ENCODE data around the gene VWA8. TPM values are rescaled to one million over a fixed set of nuclear protein-coding genes. Genes with fewer than 3 reads are reported as not detected.

Gene VWA8
- total and polyA plus RNA-seq, 2 experiments from 2014 or later = 6.3 to 24.6 TPM

- Histone ChIP-seq H2AFZ (no peak overlapping the region), H3K27ac (ENCODE audit: low read depth) (no peak overlapping the region), H3K4me2 (no peak overlapping the region), H3F3A (replicated peaks; ENCODE audit: low read depth) (no peaks in the 10 kb centered on the region), H4K20me1 (replicated peaks; ENCODE audit: insufficient read depth) (no peaks in the 10 kb centered on the region), H3K4me1 (ENCODE audit: insufficient read depth) (no peaks in the 10 kb centered on the region; the same call in 1 of the 2 replicates), H3K9me2 (ENCODE audit: insufficient read depth) (peaks cover 7% of the 10 kb centered on the region; the same call in 1 of the 2 replicates), H3K27me3 (ENCODE audit: insufficient read depth) (no peaks in the 10 kb centered on the region), H3K4me3 (no peak overlapping the region), H3K36me3 (ENCODE audit: insufficient read depth) (no peaks in the 10 kb centered on the region), H3K79me2 (replicated peaks; ENCODE audit: insufficient read depth) (no peaks in the 10 kb centered on the region)
- DNase-seq (ENCODE audit: low spot score) (no peak), ATAC-seq (no peak)
- Mint-ChIP-seq H3K27me3 (ENCODE audit: insufficient read depth, low read depth, poor library complexity) (no peaks in the 10 kb centered on the region), H3K4me1 (no peaks in the 10 kb centered on the region; the same call in 2 of the 3 replicates), H3K4me3 (no peak overlapping the region), H3K9me3 (no peaks in the 10 kb centered on the region), H3K36me3 (ENCODE audit: low read depth) (no peaks in the 10 kb centered on the region), H3K27ac (no peak overlapping the region)
- TF ChIP-seq ZNF462 (CRISPR knock-in tag; IDR thresholded peaks at IDR 0.05) = no peak
- TF ChIP-seq CREB1 (CRISPR knock-in tag; IDR thresholded peaks at IDR 0.05; ENCODE audit: low read depth) = no peak
- TF ChIP-seq STAT1 (IDR thresholded peaks at IDR 0.05; ENCODE audit: unreplicated experiment) = no peak
- no peak for TF ChIP-seq EZH2 (IDR thresholded peaks at IDR 0.05; ENCODE audit: low read depth, unreplicated experiment)
- no peak for TF ChIP-seq ZNF114 (CRISPR knock-in tag; IDR thresholded peaks at IDR 0.05)
- no peak for TF ChIP-seq REST (IDR thresholded peaks at IDR 0.05; ENCODE audit: unreplicated experiment)
- TF ChIP-seq ZNF331 (CRISPR knock-in tag; IDR thresholded peaks at IDR 0.05; ENCODE audit: low read depth) = no peak
- no peak for TF ChIP-seq JUNB (IDR thresholded peaks at IDR 0.05; ENCODE audit: unreplicated experiment)
- no peak for TF ChIP-seq CTCF (conservative IDR thresholded peaks at IDR 0.05; ENCODE audit: low read depth in 2 of 2)
- no peak for TF ChIP-seq POLR2AphosphoS5 (IDR thresholded peaks at IDR 0.05; ENCODE audit: low read depth)
- TF ChIP-seq EZH2phosphoT487 (IDR thresholded peaks at IDR 0.05; ENCODE audit: unreplicated experiment) = no peak
- no peak for TF ChIP-seq ETS1 (IDR thresholded peaks at IDR 0.05)
- TF ChIP-seq NANOG (IDR thresholded peaks at IDR 0.05; ENCODE audit: borderline replicate concordance) = no peak
Measured at GRCh38 chr13:41563341-41563983, 397.4 kb downstream of the VWA8 start.

Data from GM23338 (cell line).